Subcutaneous abdominal adipose tissue (tissue), 5 donors: ENCODE data around the gene EHBP1L1.
A peak's percentile ranks its signal among the peaks of the same experiment; 100 is the strongest.

Experiments
- H3K27ac ChIP-seq: one replicate; pipeline ENCODE4 v1.7.0; 2013; ENCODE audit warnings: low read depth, mild to moderate bottlenecking, inconsistent platforms, low read length, moderate library complexity
- H3K27me3 ChIP-seq, 5 donors: one replicate each; pipeline ENCODE4 v1.7.0; 2013; ENCODE audit warnings: low read length in 5 of 5, inconsistent platforms in 1 of 5; ENCODE audit not compliant: control insufficient read depth in 5 of 5, insufficient read depth in 4 of 5
- H3K36me3 ChIP-seq, 5 donors: one replicate each; pipeline ENCODE4 v1.7.0; 2013; ENCODE audit warnings: low read length in 5 of 5; ENCODE audit not compliant: control insufficient read depth in 5 of 5, insufficient read depth in 5 of 5
- H3K4me1 ChIP-seq, 5 donors: one replicate each; pipeline ENCODE4 v1.7.0; 2013; ENCODE audit warnings: low read length in 5 of 5, mild to moderate bottlenecking in 3 of 5, moderate library complexity in 1 of 5; ENCODE audit not compliant: control insufficient read depth in 5 of 5, insufficient read depth in 5 of 5
- H3K4me3 ChIP-seq, 5 donors: one replicate each; pipeline ENCODE4 v1.7.0; 2013; ENCODE audit warnings: low read length in 5 of 5, low read depth in 1 of 5
- H3K9ac ChIP-seq, 5 donors: one replicate each; pipeline ENCODE4 v1.7.0; 2013; ENCODE audit warnings: low read length in 5 of 5, mild to moderate bottlenecking in 4 of 5, moderate library complexity in 3 of 5
- H3K9me3 ChIP-seq, 5 donors: one replicate each; pipeline ENCODE4 v1.7.0; 2013; ENCODE audit warnings: low read length in 5 of 5; ENCODE audit not compliant: control insufficient read depth in 5 of 5
- donor health status: healthy.
- donor health status: healthy.
- donor health status: healthy.
- donor health status: healthy.
- donor health status: healthy.

Gene EHBP1L1

DNA sequence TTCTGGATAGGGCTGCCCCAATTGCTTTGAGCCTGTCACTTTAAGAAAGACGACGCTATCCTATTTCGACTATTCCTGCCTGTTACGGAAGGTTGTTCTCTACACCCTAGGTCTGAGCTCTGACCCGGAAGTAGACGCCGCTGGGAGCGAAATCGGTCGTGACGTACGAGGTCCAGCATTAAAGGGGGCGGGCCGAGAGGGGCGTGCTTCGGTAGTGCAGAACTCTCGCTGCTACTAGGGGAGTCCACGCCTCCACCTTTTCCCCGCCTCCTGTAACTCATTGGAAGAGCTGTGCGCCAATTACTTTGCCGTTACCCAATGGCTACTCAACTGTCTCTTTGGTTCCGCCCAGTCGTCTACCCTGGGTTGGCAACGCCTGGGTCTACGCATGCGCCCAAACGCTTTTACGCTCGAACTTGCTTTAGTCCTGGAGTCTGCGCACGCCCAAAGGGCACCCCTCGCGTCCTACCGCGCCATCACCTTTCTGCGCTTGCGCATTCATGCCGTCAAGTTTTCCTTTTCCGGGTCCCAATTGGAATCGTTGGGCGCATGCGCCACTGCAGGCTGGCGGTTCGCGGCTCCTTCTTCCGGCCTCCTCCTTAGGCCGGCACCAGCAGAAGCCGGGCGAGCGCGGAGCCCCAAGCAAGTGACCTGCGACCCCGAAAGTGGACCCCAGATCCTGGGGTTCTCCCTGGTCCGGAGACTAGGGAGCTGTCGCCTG lies 39.5 kb downstream of the EHBP1L1 start, which contains the start of gene PCNX3:
TSS of gene PCNX3 (plus strand) at position 548 of the 721 bp plus-strand sequence. CDS start 536 bp downstream, outside the sequence.
- H3K9ac ChIP-seq, result peak within 1 kb of the TSS; percentile 82 to 90 (median 88)
- peak within 1 kb of the TSS; percentile 91 for H3K27ac ChIP-seq
- no peaks in the 10 kb centered on the region for H3K9me3 ChIP-seq
- H3K27me3 ChIP-seq, result no peaks in the 10 kb centered on the region
- H3K36me3 ChIP-seq, result peaks cover 0 to 53% (median 45%) of the 10 kb centered on the region in 5 donors
- peaks cover 10 to 58% (median 47%) of the 10 kb centered on the region in 5 donors for H3K4me1 ChIP-seq
- peak within 1 kb of the TSS; percentile 79 to 98 (median 89) for H3K4me3 ChIP-seq

DNA sequence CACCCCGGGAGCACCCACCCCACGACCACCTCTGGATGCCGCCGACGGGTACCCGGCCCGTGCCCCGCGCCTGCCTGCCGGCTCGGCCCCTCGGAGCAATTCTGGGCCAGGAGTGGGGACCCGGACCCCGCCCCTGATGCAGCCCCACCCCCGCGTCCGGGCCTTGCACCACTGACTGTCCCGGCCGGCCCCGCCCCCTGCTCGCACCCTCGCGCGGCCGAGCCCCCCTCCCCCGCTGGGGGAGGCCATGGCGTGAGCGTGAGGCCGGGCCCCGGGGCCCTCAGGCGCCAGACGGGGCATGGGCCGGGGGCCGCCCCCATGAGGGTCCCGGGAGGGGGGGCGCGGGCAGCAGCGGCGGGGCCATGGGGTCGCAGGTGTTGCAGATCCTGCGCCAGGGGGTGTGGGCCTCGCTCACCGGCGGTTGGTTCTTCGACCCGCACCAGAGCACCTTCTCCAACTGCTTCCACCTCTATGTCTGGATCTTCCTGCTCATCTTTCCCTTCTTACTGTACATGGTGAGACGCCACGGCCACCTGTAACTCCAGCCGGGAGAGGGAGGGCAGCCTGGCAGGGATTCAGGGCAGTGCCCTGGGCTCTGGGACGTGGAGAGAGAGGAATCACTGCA lies 40.2 kb downstream of the EHBP1L1 start:
- peaks cover 10 to 52% (median 41%) of the 10 kb centered on the region in 5 donors for H3K4me1 ChIP-seq
- peak overlapping the region; percentile 62 to 89 (median 79) for H3K4me3 ChIP-seq
- H3K9ac ChIP-seq, result peak overlapping the region; percentile 81 to 90 (median 86)
- H3K9me3 ChIP-seq, result no peaks in the 10 kb centered on the region
- no peaks in the 10 kb centered on the region for H3K27me3 ChIP-seq
- peak overlapping the region; percentile 54 for H3K27ac ChIP-seq
- peaks cover 0 to 55% (median 52%) of the 10 kb centered on the region in 5 donors for H3K36me3 ChIP-seq

DNA sequence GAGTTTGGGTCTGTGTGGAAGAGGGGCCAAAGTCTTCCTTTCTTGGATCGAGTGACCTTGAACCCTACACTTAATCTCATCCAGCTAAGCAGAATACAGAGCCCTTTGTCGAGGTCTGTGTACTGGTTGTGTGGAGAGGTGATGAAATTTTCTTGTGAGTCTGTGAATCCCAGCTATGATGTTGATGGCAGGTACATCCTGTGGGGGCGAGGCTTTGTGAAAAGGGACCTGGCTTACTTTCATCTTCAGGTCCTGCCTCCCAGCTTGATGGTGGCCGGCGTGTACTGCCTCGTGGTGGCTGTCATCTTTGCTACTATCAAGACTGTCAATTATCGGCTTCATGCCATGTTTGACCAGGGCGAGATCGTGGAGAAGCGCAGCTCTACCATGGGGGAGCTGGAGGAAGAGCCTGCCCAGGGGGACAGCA lies 40.7 kb downstream of the EHBP1L1 start:
- Histone ChIP-seq H3K27me3 (no peaks in the 10 kb centered on the region), H3K36me3 (peaks cover 0 to 59% (median 55%) of the 10 kb centered on the region in 5 donors), H3K27ac (peak overlapping the region; percentile 54), H3K9me3 (no peaks in the 10 kb centered on the region), H3K4me3 (peak overlapping the region; percentile 62 to 89 (median 79)), H3K9ac (peak overlapping the region; percentile 59 to 90 (median 86)), H3K4me1 (peaks cover 10 to 46% (median 35%) of the 10 kb centered on the region in 5 donors)

- Histone ChIP-seq H3K4me1 (peaks cover 7 to 39% (median 28%) of the 10 kb centered on the region in 5 donors), H3K36me3 (peaks cover 0 to 60% (median 58%) of the 10 kb centered on the region in 5 donors), H3K27me3 (no peaks in the 10 kb centered on the region), H3K27ac (no peak overlapping the region), H3K9me3 (no peaks in the 10 kb centered on the region), H3K9ac (peak overlapping the region in 3 of 5 donors; percentile 84 to 90 (median 86)), H3K4me3 (peak overlapping the region in 3 of 5 donors; percentile 62 to 89 (median 84))
Observed at GRCh38 chr11:65617136-65617850, 41.4 kb downstream of the EHBP1L1 start.

DNA sequence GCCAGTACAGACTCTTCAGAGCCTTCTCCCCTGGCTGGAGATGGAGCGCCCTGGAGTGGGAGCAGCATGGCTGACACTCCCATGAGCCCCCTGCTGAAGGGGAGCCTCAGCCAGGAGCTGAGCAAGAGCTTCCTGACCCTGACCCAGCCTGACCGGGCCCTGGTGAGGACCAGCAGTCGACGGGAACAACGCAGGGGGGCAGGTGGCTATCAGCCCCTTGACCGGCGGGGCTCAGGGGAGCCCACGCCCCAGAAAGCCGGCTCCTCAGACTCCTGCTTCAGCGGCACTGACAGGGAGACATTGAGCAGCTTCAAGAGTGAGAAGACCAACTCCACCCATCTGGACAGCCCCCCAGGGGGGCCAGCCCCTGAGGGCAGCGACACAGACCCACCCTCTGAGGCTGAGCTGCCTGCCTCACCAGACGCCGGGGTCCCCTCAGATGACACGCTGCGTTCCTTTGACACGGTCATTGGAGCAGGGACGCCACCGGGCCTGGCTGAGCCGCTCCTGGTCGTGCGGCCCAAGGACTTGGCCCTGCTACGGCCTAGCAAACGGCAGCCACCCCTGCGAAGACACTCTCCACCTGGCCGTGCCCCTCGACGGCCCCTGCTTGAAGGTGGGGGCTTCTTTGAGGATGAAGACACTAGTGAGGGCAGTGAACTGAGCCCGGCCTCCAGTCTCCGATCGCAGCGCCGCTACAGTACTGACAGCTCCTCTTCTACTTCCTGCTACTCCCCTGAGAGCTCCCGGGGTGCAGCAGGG lies 42.3 kb downstream of the EHBP1L1 start:
- H3K27ac ChIP-seq, result no peak overlapping the region
- peaks cover 0 to 59% (median 55%) of the 10 kb centered on the region in 5 donors for H3K36me3 ChIP-seq
- peaks cover 6 to 31% (median 20%) of the 10 kb centered on the region in 5 donors for H3K4me1 ChIP-seq
- no peaks in the 10 kb centered on the region for H3K9me3 ChIP-seq
- H3K4me3 ChIP-seq, result no peak overlapping the region
- no peak overlapping the region for H3K9ac ChIP-seq
- H3K27me3 ChIP-seq, result no peaks in the 10 kb centered on the region

- Histone ChIP-seq H3K9me3 (no peaks in the 10 kb centered on the region), H3K36me3 (peaks cover 0 to 65% (median 61%) of the 10 kb centered on the region in 5 donors), H3K27ac (no peak overlapping the region), H3K4me1 (peaks cover 6 to 25% (median 15%) of the 10 kb centered on the region in 5 donors), H3K27me3 (no peaks in the 10 kb centered on the region), H3K4me3 (no peak overlapping the region), H3K9ac (no peak overlapping the region)
Observed at GRCh38 chr11:65618763-65619162, 42.9 kb downstream of the EHBP1L1 start.

DNA sequence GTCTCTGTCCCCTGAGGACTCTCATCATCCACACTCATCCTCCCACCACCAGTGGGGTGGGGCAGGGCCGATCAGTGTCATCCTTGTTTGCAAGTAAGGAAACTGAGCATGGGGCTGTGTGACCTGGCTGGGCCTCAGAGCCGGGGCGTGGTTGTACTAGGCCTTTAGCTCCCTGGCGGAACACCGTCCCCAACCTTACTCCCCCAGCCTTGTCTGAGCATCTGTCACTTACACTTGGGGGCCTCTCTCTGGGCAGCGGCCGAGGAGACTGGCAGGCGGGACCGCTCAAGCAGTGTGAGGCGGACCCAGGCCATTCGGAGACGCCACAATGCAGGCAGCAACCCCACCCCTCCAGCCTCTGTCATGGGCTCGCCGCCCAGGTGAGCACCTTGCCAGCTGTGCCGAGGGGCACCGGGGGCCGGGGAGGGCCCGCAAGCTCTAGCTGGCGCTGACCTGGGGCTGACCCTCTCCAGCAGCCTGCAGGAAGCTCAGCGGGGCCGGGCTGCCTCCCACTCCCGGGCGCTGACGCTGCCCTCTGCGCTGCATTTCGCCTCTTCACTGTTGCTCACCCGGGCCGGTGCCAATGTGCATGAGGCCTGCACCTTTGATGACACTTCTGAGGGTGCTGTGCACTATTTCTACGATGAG lies 43.6 kb downstream of the EHBP1L1 start:
- no peaks in the 10 kb centered on the region for H3K27me3 ChIP-seq
- no peak overlapping the region for H3K9ac ChIP-seq
- H3K4me1 ChIP-seq, result peaks cover 6 to 23% (median 15%) of the 10 kb centered on the region in 5 donors
- no peak overlapping the region for H3K4me3 ChIP-seq
- no peaks in the 10 kb centered on the region for H3K9me3 ChIP-seq
- peaks cover 0 to 71% (median 67%) of the 10 kb centered on the region in 5 donors for H3K36me3 ChIP-seq
- no peak overlapping the region for H3K27ac ChIP-seq

GRCh38 chr11:65620666-65621065 lies 44.8 kb downstream of the EHBP1L1 start:
- Histone ChIP-seq H3K9ac (no peak overlapping the region), H3K36me3 (peaks cover 0 to 83% (median 80%) of the 10 kb centered on the region in 5 donors), H3K4me1 (peaks cover 6 to 16% (median 15%) of the 10 kb centered on the region in 5 donors), H3K4me3 (no peak overlapping the region), H3K27ac (no peak overlapping the region), H3K27me3 (no peaks in the 10 kb centered on the region), H3K9me3 (no peaks in the 10 kb centered on the region)

DNA sequence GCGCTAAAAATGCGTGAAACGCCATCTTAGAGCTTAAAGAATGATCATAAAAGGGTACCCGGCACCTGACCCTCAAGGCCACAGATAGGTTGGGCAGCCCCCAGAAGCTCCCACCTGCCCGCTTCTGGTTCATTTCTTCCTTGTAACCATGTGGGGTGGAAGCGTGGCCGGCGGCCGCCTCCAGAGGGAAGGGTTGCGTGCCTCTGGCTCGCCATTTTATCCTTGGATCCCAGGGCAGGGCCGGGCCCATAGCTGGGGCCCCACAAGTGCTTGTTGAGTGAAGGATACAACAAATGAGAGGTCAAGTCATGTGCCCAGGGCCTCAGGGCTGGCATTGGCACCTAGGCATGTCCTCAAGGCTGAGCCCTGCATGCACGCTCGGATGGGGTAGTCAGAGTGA lies 45.6 kb downstream of the EHBP1L1 start:
- no peak overlapping the region for H3K4me3 ChIP-seq
- H3K4me1 ChIP-seq, result peaks cover 4 to 16% (median 11%) of the 10 kb centered on the region in 5 donors
- no peak overlapping the region for H3K9ac ChIP-seq
- H3K36me3 ChIP-seq, result peaks cover 0 to 91% (median 87%) of the 10 kb centered on the region in 5 donors
- H3K9me3 ChIP-seq, result no peaks in the 10 kb centered on the region
- no peak overlapping the region for H3K27ac ChIP-seq
- no peaks in the 10 kb centered on the region for H3K27me3 ChIP-seq
